ENCODE data around the gene PNPLA3.

The PNPLA3 gene

DNA sequence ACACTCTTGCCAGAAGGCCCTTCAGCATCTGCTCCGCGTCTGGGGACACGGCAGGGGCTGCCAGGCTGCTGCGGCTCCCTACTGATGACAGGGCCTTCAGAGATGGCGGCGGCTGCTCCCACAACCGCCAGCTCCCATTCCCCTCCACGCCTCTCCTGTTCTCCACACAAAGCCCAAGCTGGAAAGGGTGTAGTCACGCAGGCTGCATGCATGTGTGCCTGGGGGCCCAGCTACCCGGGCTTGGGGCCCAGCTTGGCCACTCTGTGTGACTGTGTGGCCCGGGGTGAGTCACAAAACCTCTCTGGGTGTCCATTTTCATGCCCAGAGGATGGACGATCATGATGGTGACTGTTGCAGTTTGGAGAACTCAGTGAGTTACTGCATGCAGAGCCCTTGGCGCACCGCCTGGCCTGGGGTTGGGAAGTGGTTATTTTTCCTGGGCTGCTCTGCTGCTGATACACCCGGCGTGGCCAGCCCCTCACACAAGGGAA, 68.8 kb downstream of the PNPLA3 start:
- no peak for DNase-seq (ENCODE audit: low spot score)

DNA sequence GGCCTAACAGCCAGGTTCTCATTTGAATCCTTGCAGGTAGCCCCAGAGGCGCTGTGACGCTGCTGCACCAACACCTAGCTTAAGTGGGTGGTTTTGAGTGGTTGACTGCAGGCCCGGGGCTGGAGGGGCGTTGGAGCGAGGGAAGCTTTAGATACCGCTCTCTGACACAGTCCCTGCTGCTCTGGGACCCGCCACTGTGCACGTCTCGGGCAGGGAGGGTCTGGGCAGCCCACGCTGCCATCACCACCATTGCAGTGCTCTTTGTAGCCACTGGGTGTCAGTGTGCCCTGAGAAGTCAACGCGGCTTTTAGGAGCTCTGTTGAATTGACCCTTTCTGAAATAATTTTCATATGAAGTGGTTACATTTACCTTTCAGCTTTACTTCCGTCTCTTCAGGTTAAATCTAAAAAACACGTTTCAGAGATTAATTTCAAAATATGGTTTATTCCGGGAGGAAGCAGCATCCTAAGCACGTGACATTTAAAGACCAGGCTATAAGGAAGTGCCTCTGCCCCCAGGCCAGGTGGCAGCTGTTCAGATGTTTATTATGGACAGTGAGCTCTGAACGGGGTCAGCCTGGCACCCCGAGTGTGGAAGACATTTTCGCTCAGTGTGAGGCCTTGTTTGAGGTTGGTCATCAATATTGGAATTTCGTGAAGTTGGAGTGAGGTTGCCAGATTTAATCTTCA, 69.6 kb downstream of the PNPLA3 start:
- DNase-seq (ENCODE audit: low spot score): peak; percentile 78

DNA sequence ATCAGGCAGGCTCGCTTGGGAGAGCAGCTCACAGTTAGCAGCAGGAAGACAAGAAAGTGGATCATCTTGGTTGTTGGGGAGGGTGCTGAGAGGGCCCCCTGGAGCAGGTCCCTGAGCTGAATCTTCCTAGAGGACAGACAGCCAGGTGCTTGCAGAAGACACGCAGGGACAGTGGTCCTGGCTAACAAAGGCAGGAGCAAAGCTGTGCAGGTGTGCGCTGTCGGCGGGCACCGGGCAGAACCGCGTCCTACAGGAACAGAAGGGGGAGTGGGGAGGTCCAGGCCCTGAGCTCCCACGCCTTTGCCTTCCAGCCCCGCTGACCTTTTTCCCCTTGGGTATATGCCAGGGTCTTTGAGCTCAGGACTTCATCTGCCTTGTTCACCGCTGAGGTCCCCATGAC, 70.4 kb downstream of the PNPLA3 start:
- no peak for DNase-seq (ENCODE audit: low spot score)

DNA sequence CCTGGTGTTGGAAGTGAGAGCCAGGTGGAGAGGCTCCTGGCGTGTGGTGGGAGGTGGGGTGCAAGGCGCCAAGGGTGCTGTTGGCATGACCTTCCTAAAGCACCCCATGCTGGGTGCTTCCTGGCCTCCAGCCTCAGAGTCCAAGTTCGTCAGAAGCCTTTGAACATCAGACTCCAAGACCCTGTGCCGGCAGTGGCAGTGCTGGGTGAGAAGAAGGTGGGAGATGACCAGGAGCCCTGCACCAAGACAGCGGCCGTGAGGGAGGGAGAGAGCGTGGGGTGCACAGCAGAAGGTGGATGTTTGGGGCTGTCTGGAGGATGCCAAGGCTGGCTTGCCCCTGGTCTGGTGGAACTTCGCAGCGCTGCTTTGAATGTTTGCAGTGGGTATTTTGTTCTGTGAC, 70.8 kb downstream of the PNPLA3 start:
- no peak for DNase-seq (ENCODE audit: low spot score)

DNA sequence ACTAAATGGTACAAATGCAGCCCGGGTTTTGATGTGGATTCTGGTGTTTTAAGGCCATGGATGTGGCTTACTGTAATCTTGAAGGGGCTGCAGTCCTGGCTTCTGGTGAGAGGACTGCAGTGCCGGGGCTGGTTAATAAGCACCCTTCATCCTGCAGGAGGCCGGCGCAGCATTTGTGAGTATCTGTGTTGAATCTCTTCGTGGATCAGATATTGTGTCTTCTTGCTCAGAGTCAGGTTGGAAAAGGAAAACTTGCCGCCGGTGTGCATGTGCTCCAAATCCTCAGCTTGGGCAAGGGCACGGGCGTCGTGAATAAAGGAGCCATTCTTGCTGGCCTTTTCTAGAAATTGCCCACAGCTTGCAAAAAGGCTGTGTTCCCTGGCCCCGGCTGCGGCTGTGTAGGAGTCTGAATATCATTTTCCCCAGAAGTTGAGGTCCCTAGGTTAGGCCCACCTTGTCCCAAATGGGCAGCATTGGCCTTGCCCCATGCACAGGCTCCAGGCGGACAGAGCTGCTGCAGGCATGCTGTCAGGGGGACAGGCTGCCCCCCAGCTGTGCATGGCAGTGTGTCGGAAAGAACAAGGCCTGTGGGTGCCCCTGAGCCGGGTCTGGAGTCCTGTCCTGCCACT, 71.6 kb downstream of the PNPLA3 start:
- no peak for DNase-seq (ENCODE audit: low spot score)

DNA sequence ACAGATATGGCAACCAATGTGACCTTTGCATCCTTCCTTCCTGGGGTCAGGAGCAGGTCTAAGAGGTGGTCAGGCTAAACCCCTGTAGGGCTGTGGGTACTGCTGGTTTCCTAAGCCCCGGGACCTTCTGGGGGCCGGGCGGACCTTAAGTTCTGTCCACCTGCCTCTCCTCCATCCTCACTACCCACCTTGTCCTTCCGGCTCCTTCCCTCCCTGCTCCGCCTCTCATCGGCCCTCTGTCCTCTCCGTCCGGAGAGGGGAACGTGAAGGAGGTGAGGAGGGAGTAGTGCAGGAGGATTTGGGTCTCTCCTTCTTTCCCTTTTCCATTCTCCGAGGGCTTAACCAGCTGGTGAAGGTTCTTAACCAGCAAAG, 72.2 kb downstream of the PNPLA3 start:
- DNase-seq (ENCODE audit: low spot score): no peak

DNA sequence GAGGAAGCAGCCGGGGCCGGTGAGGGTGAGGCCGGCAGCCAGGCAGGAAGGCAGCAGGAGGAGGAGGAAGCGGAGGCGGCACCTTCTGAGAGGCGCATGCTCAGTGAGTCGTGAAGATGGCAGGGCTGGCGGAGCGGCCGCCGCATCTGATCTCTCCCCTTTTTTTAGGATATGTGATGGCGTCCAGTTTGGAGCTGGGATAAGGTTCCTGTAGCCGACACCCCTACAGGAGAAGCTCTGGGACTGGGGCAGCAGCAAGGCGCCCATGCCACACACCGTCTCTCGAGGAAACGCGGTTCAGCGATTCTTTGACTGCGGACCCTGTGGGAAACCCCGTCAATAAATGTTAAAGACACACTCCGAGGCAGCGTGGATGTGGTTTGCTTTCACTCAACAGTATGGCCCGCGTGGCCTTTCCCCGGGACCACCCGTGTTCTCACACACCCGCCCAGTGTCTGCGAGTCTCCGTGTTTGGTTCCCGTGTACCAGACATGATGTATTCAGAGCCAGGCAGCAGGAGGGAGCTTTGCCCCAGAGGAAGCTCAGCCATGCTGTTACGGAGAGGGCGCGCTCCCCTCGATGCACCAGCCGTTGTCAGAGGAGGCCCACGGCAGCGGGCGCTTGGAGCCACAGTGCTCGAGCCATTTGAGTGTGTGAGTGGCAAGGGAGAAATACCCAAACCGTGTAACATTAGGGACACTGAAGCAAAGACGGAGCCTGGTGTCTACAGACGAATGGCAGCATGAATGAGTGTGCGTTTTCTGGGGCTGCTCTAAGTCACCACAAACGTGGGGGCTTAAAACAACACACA, 72.8 kb downstream of the PNPLA3 start:
- DNase-seq (ENCODE audit: low spot score): peak; percentile 63

DNA sequence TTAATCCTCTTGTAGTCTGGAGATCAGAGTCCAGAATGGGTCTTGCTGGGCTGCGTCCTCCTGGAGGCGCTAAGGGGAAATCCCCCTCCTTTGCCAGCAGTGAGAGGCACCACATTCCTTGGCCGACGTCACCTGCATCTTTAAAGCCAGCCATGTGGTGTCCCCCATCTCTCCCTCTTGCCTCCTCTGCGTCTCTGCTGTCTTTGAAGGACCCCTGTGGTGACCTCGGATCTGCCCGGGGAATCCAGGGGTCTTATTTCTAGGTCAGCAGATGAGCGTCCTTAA, 73.3 kb downstream of the PNPLA3 start:
- no peak for DNase-seq (ENCODE audit: low spot score)

All from left forelimb (tissue), 1 donor.